GM10248 (cell line): ENCODE measurements around the gene KCNIP4.

ENCODE experiments used
- CTCF ChIA-PET: fragments of 300-600 bp; sonication (Branson Sonifier 250); formaldehyde crosslinking; extraction: SDS; loops from one replicate; lab custom pipeline; 2021; ENCODE audit warnings: antibody characterized with exemption; lab: Yijun Ruan, JAX
- POLR2A ChIA-PET: fragments of 350-650 bp; sonication (Branson Sonifier 250); formaldehyde crosslinking; extraction: SDS; loops from one replicate; lab custom pipeline; 2020; ENCODE audit warnings: antibody characterized with exemption; lab: Yijun Ruan, JAX
- DNase-seq: peaks from one replicate; pipeline ENCODE4 v3.0.0; 2012; ENCODE audit errors: extremely low spot score
- TF ChIP-seq, protein P1 (sequence below): IDR thresholded peaks from 2 replicates; pipeline ENCODE4 v1.5.1; 2012; ENCODE audit warnings: mild to moderate bottlenecking, low read depth; ENCODE audit errors: extremely low read depth, missing control alignments, control extremely low read depth

Gene KCNIP4

DNA sequence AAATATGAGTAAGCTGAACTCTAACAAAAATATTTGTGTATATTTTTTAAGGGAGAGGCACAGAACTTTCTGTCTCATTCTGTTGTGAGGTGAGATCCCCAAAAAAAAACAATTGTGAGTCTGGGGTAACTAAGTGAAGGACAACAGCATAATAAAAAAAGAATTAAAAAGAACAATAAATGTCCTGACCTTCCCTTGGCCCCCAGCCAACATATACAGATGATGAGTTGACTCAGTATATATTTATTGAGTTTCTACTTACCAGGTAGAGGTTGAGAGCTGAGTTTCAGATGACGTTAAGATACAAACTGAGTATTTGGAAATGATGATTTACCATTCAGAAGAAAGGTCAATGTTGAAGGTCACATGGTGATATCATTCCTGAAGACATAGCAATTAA lies 239.5 kb downstream of the KCNIP4 start:
- TF ChIP-seq, protein P1, sequence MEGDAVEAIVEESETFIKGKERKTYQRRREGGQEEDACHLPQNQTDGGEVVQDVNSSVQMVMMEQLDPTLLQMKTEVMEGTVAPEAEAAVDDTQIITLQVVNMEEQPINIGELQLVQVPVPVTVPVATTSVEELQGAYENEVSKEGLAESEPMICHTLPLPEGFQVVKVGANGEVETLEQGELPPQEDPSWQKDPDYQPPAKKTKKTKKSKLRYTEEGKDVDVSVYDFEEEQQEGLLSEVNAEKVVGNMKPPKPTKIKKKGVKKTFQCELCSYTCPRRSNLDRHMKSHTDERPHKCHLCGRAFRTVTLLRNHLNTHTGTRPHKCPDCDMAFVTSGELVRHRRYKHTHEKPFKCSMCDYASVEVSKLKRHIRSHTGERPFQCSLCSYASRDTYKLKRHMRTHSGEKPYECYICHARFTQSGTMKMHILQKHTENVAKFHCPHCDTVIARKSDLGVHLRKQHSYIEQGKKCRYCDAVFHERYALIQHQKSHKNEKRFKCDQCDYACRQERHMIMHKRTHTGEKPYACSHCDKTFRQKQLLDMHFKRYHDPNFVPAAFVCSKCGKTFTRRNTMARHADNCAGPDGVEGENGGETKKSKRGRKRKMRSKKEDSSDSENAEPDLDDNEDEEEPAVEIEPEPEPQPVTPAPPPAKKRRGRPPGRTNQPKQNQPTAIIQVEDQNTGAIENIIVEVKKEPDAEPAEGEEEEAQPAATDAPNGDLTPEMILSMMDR, result no peak
- ChIA-PET CTCF (interaction anchor here (1.1 kb wide), 1 partner anchor 9 kb away, joined by 4 read pairs; no protein-coding TSS in a partner anchor), POLR2A (no interaction called here)
- no peak for DNase-seq

DNA sequence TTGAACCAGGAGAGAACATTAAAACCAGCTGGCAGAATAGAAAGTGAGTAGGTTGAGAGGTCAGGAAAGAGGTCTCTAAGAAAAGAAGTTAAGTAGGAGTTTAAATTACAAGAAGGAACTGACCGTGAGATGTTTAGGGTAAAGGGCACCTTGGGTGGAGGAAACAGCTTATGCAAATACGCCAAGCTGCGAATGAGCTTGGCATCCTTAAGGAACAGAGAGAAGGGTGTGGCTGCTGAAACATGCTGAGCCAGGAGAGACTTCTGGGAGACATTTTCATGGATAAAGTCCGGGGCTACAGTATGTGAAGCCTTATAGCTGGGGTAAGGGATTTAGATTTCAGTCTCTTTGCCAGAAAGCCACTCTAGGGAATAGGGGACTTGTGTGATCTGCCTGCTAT lies 249.1 kb downstream of the KCNIP4 start:
- TF ChIP-seq, protein P1, result no peak
- POLR2A ChIA-PET, result no interaction called here
- DNase-seq, result no peak
- CTCF ChIA-PET, result interaction anchor here (1.7 kb wide), 1 partner anchor 10 kb away, joined by 4 read pairs; no protein-coding TSS in a partner anchor

DNA sequence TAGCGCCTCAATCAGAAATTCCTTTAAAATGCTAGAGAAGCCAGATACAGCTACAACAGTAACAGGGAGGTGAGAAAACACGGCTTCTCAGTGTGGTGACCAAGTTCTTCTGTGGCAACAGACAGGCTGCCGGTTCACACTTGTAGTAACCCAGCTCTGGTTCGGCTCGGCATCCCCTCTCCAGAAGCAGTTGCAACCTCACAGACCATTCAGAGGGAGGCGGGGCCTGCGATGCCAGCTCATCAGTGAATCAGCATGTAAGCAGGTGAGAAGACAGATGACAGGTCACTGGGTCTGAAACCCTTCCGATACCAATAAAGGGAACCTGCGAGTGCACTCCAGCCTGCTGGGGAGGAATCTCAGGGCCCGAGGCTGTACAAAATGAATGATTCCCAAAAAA lies 251.0 kb downstream of the KCNIP4 start:
- TF ChIP-seq, protein P1, result no peak
- DNase-seq, result no peak
- ChIA-PET POLR2A (no interaction called here), CTCF (interaction anchor here (1.0 kb wide), 2 partner anchors 9 to 13 kb away, joined by 3 read pairs; no protein-coding TSS in a partner anchor)

DNA sequence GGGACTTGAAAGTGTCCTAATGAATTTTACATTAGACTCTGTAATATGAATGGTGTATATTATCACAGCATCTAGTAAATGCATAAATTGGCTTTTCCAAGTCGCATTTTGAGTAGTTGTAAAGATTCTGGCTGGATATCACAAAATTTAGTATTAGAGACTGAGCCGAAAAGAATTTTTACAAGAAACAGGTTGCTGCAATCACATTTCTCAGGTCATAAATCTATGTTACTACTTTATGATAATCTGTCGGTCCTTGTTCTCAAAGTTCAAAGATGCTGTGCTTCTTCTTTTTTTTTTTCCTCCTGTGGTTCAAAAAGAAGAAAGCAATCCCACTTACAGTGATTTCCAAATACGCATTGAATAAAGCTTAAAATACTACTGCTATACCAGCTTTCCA lies 253.4 kb downstream of the KCNIP4 start:
- TF ChIP-seq, protein P1, result no peak
- no peak for DNase-seq
- POLR2A ChIA-PET, result no interaction called here
- CTCF ChIA-PET, result interaction anchor here (1.0 to 1.6 kb wide), 3 partner anchors 12 to 27 kb away, joined by 3 to 4 read pairs (median 3); no protein-coding TSS in a partner anchor

DNA sequence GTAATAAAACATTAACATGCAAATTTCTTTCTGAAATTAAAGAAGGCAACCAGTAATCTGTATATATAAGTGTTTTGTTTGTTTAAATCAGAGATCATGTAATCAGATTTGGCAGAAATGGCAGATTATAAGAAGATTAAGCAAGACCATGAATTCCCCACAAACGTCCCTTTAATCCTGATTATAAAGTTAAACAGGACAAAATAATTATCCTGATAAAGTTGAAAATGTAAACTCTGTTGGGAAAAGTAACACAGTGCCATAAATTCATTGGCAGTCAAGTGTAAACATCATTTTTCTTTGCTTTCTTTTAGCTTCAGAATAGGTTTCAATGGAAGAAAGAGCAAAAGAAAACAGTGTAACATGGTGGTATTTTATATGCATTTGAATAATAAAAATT lies 256.3 kb downstream of the KCNIP4 start:
- no peak for DNase-seq
- CTCF ChIA-PET, result no interaction called here
- TF ChIP-seq, protein P1, result no peak
- POLR2A ChIA-PET, result no interaction called here

DNA sequence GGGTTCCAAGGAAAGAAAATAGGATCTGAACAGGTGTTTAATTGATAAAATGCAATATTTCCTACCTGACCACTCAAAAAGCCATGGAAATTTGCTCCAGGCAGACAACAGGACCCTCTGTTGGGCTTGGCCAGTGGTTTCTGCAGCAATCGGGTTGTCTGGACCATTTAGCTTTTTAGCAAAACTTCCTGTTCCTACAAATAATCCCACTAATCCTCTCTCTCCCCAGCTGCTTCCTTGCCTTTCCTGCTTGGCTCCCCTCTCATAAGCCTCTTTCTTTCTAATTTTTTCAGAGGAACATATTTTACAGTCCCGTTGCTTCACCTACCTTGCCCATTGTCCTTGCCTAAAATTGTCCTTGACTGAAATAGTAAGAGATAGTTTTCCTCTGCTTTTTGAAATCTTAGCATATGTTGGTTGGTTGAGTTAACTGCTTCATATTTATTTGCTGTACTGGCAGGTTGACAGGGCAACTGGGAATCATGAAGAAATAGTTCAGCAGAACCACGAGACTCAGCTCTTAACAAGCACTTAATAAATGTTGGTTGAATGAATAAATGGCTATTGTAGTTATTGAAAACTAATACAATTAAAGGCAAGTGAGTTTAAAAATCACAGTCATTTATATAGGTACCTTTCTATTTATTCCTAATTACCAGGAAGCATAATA lies 259.8 kb downstream of the KCNIP4 start:
- TF ChIP-seq, protein P1, result no peak
- POLR2A ChIA-PET, result no interaction called here
- CTCF ChIA-PET, result interaction anchor here (1.6 kb wide), 2 partner anchors 9 to 30 kb away, joined by 3 read pairs; no protein-coding TSS in a partner anchor
- no peak for DNase-seq
